Activated CD4-positive, alpha-beta T cell treated with anti-CD3 and anti-CD28 coated beads for 36 hours (primary cell): Measurements from ENCODE around the gene CEP295NL. TPM values are rescaled to one million over a fixed set of nuclear protein-coding genes. Genes with fewer than 3 reads are reported as not detected.
"Not testable (repeated sequence)": the region's sequence is repeated elsewhere in the genome, so short reads cannot be mapped to it uniquely, and the experiment has no call there.

Experiments
- ATAC-seq: fragments of 200-7000 bp; cut with Tn5 transposase; one replicate; pipeline ENCODE4 v1.10.0; 2021; ENCODE audit warnings: mild to moderate bottlenecking, moderate library complexity
- CTCF ChIA-PET: fragments of 350-600 bp; sonication (Branson Sonifier 250); formaldehyde crosslinking; loops from one replicate; lab custom pipeline; 2021; ENCODE audit warnings: antibody characterized with exemption; lab: Charles Lee
- POLR2A ChIA-PET: fragments of 350-600 bp; sonication (Branson Sonifier 250); formaldehyde crosslinking; loops from one replicate; lab custom pipeline; 2021; ENCODE audit warnings: antibody characterized with exemption, inconsistent platforms; lab: Charles Lee
- DNase-seq: peaks from one replicate; pipeline ENCODE4 v3.0.0-alpha.2; 2020
- H3K27ac Mint-ChIP-seq: one replicate; pipeline ENCODE4 v1.8.0; 2021; ENCODE audit warnings: mixed read lengths
- H3K27me3 Mint-ChIP-seq: one replicate; pipeline ENCODE4 v1.8.0; 2021; ENCODE audit warnings: mixed read lengths
- H3K36me3 Mint-ChIP-seq: one replicate; pipeline ENCODE4 v1.8.0; 2021; ENCODE audit warnings: low read depth, mixed read lengths
- H3K4me1 Mint-ChIP-seq: one replicate; pipeline ENCODE4 v1.8.0; 2021; ENCODE audit warnings: mixed read lengths
- H3K4me3 Mint-ChIP-seq: one replicate; pipeline ENCODE4 v1.8.0; 2021; ENCODE audit warnings: mild to moderate bottlenecking, moderate library complexity, mixed read lengths
- H3K9me3 Mint-ChIP-seq: one replicate; pipeline ENCODE4 v1.8.0; 2021; ENCODE audit warnings: low read depth, mixed read lengths
- intact Hi-C, 2 experiments: fragments of 100-400 bp; cut with DNase I in 1 of 2; cut with micrococcal nuclease in 1 of 2; formaldehyde crosslinking; loops; one replicate each; pipeline versions ENCODE4 v1.14.2 to v1.15.1; 2022 to 2024; cut with DNase I, micrococcal nuclease
- total RNA-seq, 2 experiments: library from RNA; stranded (reverse); gene quantifications; one replicate each; pipeline ENCODE4 v1.2.3, GENCODE V29; 2021

CEP295NL gene
- total RNA-seq, 2 experiments from 2014 or later, result not detected

GRCh38 chr17:78892520-78892919 is 10.5 kb downstream of the CEP295NL start:
- H3K4me1 Mint-ChIP-seq, result peaks cover 35% of the 10 kb centered on the region
- no peaks in the 10 kb centered on the region for H3K9me3 Mint-ChIP-seq
- intact Hi-C loops, result no loop called here
- no peak overlapping the region for H3K4me3 Mint-ChIP-seq
- ATAC-seq, result no peak
- POLR2A ChIA-PET, result no interaction called here
- CTCF ChIA-PET, result interaction anchor here (0.6 kb wide), 1 partner anchor 79 kb away, joined by 3 read pairs; no protein-coding TSS in a partner anchor
- no peak overlapping the region for H3K27ac Mint-ChIP-seq
- no peaks in the 10 kb centered on the region for H3K36me3 Mint-ChIP-seq
- H3K27me3 Mint-ChIP-seq, result no peaks in the 10 kb centered on the region
- DNase-seq, result no peak

GRCh38 chr17:78892062-78892456 is 10.9 kb downstream of the CEP295NL start:
- intact Hi-C loops, result no loop called here
- H3K4me3 Mint-ChIP-seq, result no peak overlapping the region
- POLR2A ChIA-PET, result no interaction called here
- peaks cover 35% of the 10 kb centered on the region for H3K4me1 Mint-ChIP-seq
- CTCF ChIA-PET, result no interaction called here
- H3K9me3 Mint-ChIP-seq, result no peaks in the 10 kb centered on the region
- no peaks in the 10 kb centered on the region for H3K36me3 Mint-ChIP-seq
- DNase-seq (no peak), ATAC-seq (no peak)
- H3K27ac Mint-ChIP-seq, result peak overlapping the region; percentile 30
- H3K27me3 Mint-ChIP-seq, result no peaks in the 10 kb centered on the region

GRCh38 chr17:78891406-78892061 is 11.5 kb downstream of the CEP295NL start:
- H3K27ac Mint-ChIP-seq, result peak overlapping the region; percentile 75
- no peak overlapping the region for H3K4me3 Mint-ChIP-seq
- no peak for ATAC-seq

GRCh38 chr17:78890498-78890897 is 12.5 kb downstream of the CEP295NL start:
- ChIA-PET POLR2A (interaction anchor here (0.7 kb wide), 1 partner anchor 224 kb away, joined by 3 read pairs; no protein-coding TSS in a partner anchor), CTCF (interaction anchor here (0.6 to 1.3 kb wide), 5 partner anchors 8 to 182 kb away, joined by 3 to 6 read pairs (median 4); no protein-coding TSS in a partner anchor)
- Mint-ChIP-seq H3K9me3 (no peaks in the 10 kb centered on the region), H3K27ac (peak overlapping the region; percentile 75), H3K36me3 (no peaks in the 10 kb centered on the region), H3K27me3 (no peaks in the 10 kb centered on the region), H3K4me1 (peaks cover 35% of the 10 kb centered on the region), H3K4me3 (no peak overlapping the region)
- intact Hi-C loops, result no loop called here
- peak; percentile 84 for ATAC-seq
- DNase-seq, result peak; percentile 79

More at GRCh38 chr17:78891406-78892061, 11.5 kb downstream of the CEP295NL start:
- Mint-ChIP-seq H3K36me3 (no peaks in the 10 kb centered on the region), H3K27me3 (no peaks in the 10 kb centered on the region), H3K4me1 (peaks cover 35% of the 10 kb centered on the region), H3K9me3 (no peaks in the 10 kb centered on the region)
- intact Hi-C loops, result no loop called here
- no peak for DNase-seq
- ChIA-PET POLR2A (no interaction called here), CTCF (interaction anchor here (0.7 to 1.3 kb wide), 4 partner anchors 9 to 670 kb away, joined by 3 to 6 read pairs (median 4); no protein-coding TSS in a partner anchor)

- peaks cover 35% of the 10 kb centered on the region for H3K4me1 Mint-ChIP-seq
- H3K36me3 Mint-ChIP-seq, intact Hi-C loops, H3K4me3 Mint-ChIP-seq, H3K27me3 Mint-ChIP-seq, H3K9me3 Mint-ChIP-seq, DNase-seq, POLR2A ChIA-PET, ATAC-seq: not testable (repeated sequence)
- peak overlapping the region; percentile 75 for H3K27ac Mint-ChIP-seq
- CTCF ChIA-PET, result interaction anchor here (0.6 to 1.3 kb wide), 5 partner anchors 8 to 182 kb away, joined by 3 to 6 read pairs (median 4); no protein-coding TSS in a partner anchor
Measured at GRCh38 chr17:78890096-78890495, 12.9 kb downstream of the CEP295NL start.

GRCh38 chr17:78889531-78889930 is 13.5 kb downstream of the CEP295NL start:
- ChIA-PET POLR2A (no interaction called here), CTCF (interaction anchor here (0.9 to 1.0 kb wide), 3 partner anchors 10 to 27 kb away, joined by 3 to 5 read pairs (median 4); no protein-coding TSS in a partner anchor)

GRCh38 chr17:78888941-78889518 is 14.0 kb downstream of the CEP295NL start:
- Mint-ChIP-seq H3K4me3 (no peak overlapping the region), H3K27ac (no peak overlapping the region), H3K9me3 (no peaks in the 10 kb centered on the region), H3K36me3 (no peaks in the 10 kb centered on the region), H3K27me3 (no peaks in the 10 kb centered on the region), H3K4me1 (peaks cover 35% of the 10 kb centered on the region)
- no peak for DNase-seq
- ChIA-PET CTCF (interaction anchor here (0.9 to 1.0 kb wide), 2 partner anchors 10 to 23 kb away, joined by 4 to 5 read pairs; no protein-coding TSS in a partner anchor), POLR2A (no interaction called here)
- intact Hi-C loops, result no loop called here
- ATAC-seq, result no peak

More at GRCh38 chr17:78889531-78889930, 13.5 kb downstream of the CEP295NL start:
- H3K4me1 Mint-ChIP-seq, result peaks cover 35% of the 10 kb centered on the region
- intact Hi-C loops, result no loop called here
- H3K27me3 Mint-ChIP-seq, result no peaks in the 10 kb centered on the region
- no peaks in the 10 kb centered on the region for H3K9me3 Mint-ChIP-seq
- ATAC-seq, result peak; percentile 55
- no peaks in the 10 kb centered on the region for H3K36me3 Mint-ChIP-seq
- peak; percentile 51 for DNase-seq
- H3K27ac Mint-ChIP-seq, result peak overlapping the region; percentile 35
- H3K4me3 Mint-ChIP-seq, result no peak overlapping the region

GRCh38 chr17:78886954-78887353 is 16.0 kb downstream of the CEP295NL start:
- H3K36me3 Mint-ChIP-seq, result no peaks in the 10 kb centered on the region
- ChIA-PET CTCF (interaction anchor here (0.7 to 1.3 kb wide), 2 partner anchors 21 to 505 kb away, joined by 3 to 5 read pairs; no protein-coding TSS in a partner anchor), POLR2A (no interaction called here)

GRCh38 chr17:78885956-78886355 is 17.0 kb downstream of the CEP295NL start:
- DNase-seq (no peak), ATAC-seq (no peak)
- Mint-ChIP-seq H3K4me3 (no peak overlapping the region), H3K36me3 (no peaks in the 10 kb centered on the region), H3K9me3 (no peaks in the 10 kb centered on the region), H3K27ac (no peak overlapping the region), H3K4me1 (peaks cover 36% of the 10 kb centered on the region), H3K27me3 (no peaks in the 10 kb centered on the region)
- POLR2A ChIA-PET, result no interaction called here
- intact Hi-C loops, result no loop called here
- CTCF ChIA-PET, result interaction anchor here (0.7 kb wide), 1 partner anchor 506 kb away, joined by 3 read pairs; no protein-coding TSS in a partner anchor

More at GRCh38 chr17:78886954-78887353, 16.0 kb downstream of the CEP295NL start:
- intact Hi-C loops, result no loop called here
- DNase-seq (no peak), ATAC-seq (no peak)
- H3K9me3 Mint-ChIP-seq, result no peaks in the 10 kb centered on the region
- peaks cover 46% of the 10 kb centered on the region for H3K4me1 Mint-ChIP-seq
- H3K27ac Mint-ChIP-seq, result no peak overlapping the region
- no peak overlapping the region for H3K4me3 Mint-ChIP-seq
- H3K27me3 Mint-ChIP-seq, result no peaks in the 10 kb centered on the region

GRCh38 chr17:78884876-78885667 is 17.9 kb downstream of the CEP295NL start:
- CTCF ChIA-PET, result interaction anchor here (0.6 kb wide), 1 partner anchor 85 kb away, joined by 3 read pairs; no protein-coding TSS in a partner anchor
- no peak overlapping the region for H3K27ac Mint-ChIP-seq
- H3K4me3 Mint-ChIP-seq, result no peak overlapping the region
- POLR2A ChIA-PET, result no interaction called here
- DNase-seq (no peak), ATAC-seq (no peak)
- no peaks in the 10 kb centered on the region for H3K9me3 Mint-ChIP-seq
- H3K36me3 Mint-ChIP-seq, result no peaks in the 10 kb centered on the region
- intact Hi-C loops, result no loop called here
- no peaks in the 10 kb centered on the region for H3K27me3 Mint-ChIP-seq
- peaks cover 29% of the 10 kb centered on the region for H3K4me1 Mint-ChIP-seq
